ENCODE results near the gene QSOX1.

DNA sequence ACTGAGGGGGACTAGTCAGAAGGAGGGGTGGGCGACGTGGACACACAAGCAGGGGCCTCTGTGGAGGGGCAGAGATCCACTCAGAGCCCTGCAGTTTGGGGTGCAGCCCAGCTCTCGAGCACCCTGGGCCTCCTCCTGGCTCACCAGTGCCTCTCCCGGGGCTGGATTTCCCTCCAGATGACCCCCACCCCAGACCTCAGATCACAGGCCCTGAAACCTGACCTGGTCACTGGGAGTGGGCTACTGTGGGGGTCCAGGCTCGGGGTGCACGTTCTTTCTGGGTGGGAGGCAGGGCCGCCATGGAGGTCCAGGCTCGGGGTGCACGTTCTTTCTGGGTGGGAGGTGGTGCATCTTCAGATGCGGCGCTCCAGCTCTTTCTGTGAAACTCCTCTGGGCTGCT lies 65.1 kb downstream of the QSOX1 start:
- TF ChIP-seq CTCF (IDR thresholded peaks at IDR 0.05; ENCODE audit: poor library complexity): no peak
- no peak for TF ChIP-seq EZH2 (IDR thresholded peaks at IDR 0.05; ENCODE audit: borderline replicate concordance)
- TF ChIP-seq EZH2phosphoT487 (IDR thresholded peaks at IDR 0.05; ENCODE audit: low read depth, severe bottlenecking, unreplicated experiment): no peak

Data from hepatocyte (in vitro differentiated cells).